GM21825 (cell line): ENCODE measurements around the gene HIGD1C.
"Not testable (repeated sequence)": the region's sequence is repeated elsewhere in the genome, so short reads cannot be mapped to it uniquely, and the experiment has no call there.

Experiments used
- ATAC-seq: cut with Tn5 transposase; IDR thresholded peaks from one replicate; pipeline ENCODE4 v1.9.1; 2021; ENCODE audit warnings: mild to moderate bottlenecking, moderate library complexity; ENCODE audit not compliant: unreplicated experiment

HIGD1C gene

GRCh38 chr12:50933459-50934124, 18.8 kb upstream of the HIGD1C start:
- no peak for ATAC-seq

GRCh38 chr12:50934371-50934851, 17.9 kb upstream of the HIGD1C start:
- ATAC-seq: no peak

- no peak for ATAC-seq
These were observed 17.1 kb upstream of the HIGD1C start for GRCh38 chr12:50934981-50935807.

GRCh38 chr12:50936821-50937530, 15.4 kb upstream of the HIGD1C start:
- no peak for ATAC-seq

- no peak for ATAC-seq
These were observed 14.7 kb upstream of the HIGD1C start for GRCh38 chr12:50937653-50938052.

- no peak for ATAC-seq
These were observed 4.3 kb upstream of the HIGD1C start for GRCh38 chr12:50947933-50948626.

GRCh38 chr12:50948798-50949197, 3.5 kb upstream of the HIGD1C start:
- ATAC-seq: no peak

GRCh38 chr12:50949801-50950302, 2.5 kb upstream of the HIGD1C start:
- ATAC-seq: no peak

GRCh38 chr12:50951112-50951511, 1.2 kb upstream of the HIGD1C start:
- no peak for ATAC-seq

- ATAC-seq: no peak
These were observed 703 bp downstream of the HIGD1C start for GRCh38 chr12:50953047-50953446.

- not testable (repeated sequence) for ATAC-seq
These were observed 2.4 kb downstream of the HIGD1C start for GRCh38 chr12:50954789-50955188.

GRCh38 chr12:50955288-50955687, 2.9 kb downstream of the HIGD1C start:
- no peak for ATAC-seq

GRCh38 chr12:50955697-50956096, 3.4 kb downstream of the HIGD1C start:
- no peak for ATAC-seq

- ATAC-seq: no peak
These were observed 7.8 kb downstream of the HIGD1C start for GRCh38 chr12:50960130-50960529.

- ATAC-seq: no peak
These were observed 9.4 kb downstream of the HIGD1C start for GRCh38 chr12:50961708-50962107.

- ATAC-seq: no peak
These were observed 12.1 kb downstream of the HIGD1C start for GRCh38 chr12:50964432-50964831.

- ATAC-seq: no peak
These were observed 19.6 kb downstream of the HIGD1C start for GRCh38 chr12:50971946-50972345.

GRCh38 chr12:50979369-50980052, 27.2 kb downstream of the HIGD1C start:
- no peak for ATAC-seq

GRCh38 chr12:50980545-50980944, 28.2 kb downstream of the HIGD1C start:
- no peak for ATAC-seq
